HG03108 (cell line): ENCODE measurements around the gene MEST.
"Not testable (repeated sequence)": the region's sequence is repeated elsewhere in the genome, so short reads cannot be mapped to it uniquely, and the experiment has no call there.

Experiments
- ATAC-seq: cut with Tn5 transposase; IDR thresholded peaks from one replicate; pipeline ENCODE4 v1.9.1; 2021; ENCODE audit warnings: moderate library complexity; ENCODE audit not compliant: unreplicated experiment

MEST gene

DNA sequence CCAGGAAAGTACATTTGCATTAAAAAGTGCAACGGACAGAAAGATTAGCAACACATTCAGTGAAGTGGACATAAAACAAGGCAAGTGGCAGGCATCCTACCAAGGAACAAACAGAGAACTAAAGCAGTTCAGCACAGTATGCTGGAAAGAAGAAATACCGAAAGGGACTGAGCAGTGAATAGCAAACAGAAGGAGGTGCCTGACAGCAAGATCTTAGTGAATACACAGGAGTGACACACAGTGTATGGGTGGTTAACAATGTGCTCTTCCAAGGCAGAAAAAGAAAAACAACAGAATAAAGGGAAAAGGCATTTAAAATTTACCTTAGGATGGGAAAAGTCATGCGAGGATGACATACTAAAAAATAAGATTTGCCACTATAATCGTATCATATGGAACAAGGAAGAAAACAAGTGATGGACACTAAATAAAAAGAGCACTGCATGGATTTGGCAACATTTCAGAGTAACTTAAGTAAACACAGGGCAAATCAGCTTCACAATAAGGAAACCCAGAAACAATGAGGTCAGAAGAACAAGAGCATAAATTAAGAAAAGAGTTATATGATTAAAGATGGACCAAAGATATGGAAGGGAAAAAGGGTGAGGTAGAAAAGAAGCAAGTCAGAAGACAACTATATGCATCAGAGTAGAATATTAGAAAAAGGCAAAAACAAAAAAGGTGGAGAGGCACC is 29.5 kb downstream of the MEST start:
- ATAC-seq: no peak

DNA sequence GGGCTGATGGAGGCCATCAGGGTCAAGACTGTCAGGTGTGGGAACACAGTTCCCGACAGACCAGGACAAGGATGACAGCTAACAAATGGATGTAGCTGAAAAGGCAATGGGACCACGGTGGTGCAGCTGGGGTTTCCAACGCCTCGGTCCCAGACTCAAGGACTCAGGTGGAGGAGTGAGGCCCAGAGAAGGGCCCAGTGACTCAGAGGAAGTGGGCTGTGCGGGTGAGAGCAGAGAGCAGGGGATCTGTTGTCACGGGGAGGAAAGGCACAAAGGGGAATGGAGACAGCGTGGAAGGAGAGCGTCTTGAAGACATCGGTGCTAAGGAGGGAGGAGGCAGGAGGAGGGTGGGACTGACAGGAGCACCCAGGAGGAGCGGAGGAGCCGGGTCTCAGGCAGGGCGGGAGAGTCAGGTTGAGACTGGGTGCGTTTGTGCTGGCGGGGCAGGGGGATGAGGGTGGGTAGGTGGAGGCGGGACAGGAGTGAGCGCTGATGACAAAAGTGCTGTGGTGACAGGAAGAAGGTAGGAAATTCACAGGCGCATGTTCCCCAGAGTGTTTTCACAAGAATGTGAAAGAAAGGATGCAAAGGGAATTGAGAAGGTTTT is 31.7 kb downstream of the MEST start:
- not testable (repeated sequence) for ATAC-seq

DNA sequence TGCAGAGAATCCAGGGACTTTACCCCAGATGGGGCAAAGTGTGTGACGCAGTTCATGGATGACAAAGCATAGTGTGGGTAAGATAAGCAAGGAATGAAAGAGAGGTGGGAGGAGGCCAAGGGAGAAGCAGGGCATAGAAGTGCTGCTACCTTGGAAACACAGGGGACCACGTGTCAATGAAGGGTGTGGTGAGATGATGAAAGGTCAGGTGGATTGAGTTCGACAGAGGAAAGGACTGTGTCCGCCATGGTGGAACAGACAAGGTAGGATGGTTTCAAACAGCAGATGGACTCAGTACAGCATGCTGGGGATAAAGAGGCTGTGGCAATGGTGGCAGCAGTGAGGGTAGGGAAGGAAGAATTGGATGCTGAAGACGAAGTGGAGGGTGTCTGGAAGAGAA is 32.7 kb downstream of the MEST start:
- ATAC-seq: no peak

DNA sequence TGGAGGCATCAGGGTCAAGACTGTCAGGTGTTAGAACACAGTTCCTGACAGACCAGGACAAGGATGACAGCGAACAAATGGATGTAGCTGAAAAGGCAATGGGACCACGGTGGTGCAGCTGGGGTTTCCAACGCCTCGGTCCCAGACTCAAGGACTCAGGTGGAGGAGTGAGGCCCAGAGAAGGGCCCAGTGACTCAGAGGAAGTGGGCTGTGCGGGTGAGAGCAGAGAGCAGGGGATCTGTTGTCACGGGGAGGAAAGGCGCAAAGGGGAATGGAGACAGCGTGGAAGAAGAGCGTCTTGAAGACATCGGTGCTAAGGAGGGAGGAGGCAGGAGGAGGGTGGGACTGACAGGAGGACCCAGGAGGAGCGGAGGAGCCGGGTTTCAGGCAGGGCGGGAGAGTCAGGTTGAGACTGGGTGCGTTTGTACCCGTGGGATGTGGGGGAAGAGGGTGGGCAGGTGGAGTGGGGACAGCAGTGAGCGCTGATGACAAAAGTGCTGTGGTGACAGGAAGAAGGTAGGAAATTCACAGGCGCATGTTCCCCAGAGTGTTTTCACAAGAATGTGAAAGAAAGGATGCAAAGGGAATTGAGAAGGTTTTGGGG is 36.0 kb downstream of the MEST start:
- not testable (repeated sequence) for ATAC-seq

DNA sequence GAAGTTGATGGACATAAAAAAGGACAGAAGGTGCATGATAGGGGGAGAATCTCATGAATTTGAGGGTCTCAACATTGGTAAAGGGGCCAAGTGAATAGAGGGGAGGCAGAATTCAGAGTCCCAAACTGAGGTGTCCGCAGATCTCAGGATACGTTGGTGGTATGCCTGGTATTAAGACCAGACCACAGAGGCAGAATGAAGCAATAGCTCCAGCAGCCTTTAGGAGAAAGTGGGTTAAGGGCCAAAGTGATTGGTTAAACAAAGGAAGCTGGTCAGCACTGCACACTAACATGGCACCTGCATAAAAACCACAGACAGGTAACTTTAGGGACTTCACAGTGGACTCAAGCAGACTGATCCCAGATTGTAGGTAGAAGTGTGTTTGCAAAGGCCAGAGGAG is 37.5 kb downstream of the MEST start:
- no peak for ATAC-seq

DNA sequence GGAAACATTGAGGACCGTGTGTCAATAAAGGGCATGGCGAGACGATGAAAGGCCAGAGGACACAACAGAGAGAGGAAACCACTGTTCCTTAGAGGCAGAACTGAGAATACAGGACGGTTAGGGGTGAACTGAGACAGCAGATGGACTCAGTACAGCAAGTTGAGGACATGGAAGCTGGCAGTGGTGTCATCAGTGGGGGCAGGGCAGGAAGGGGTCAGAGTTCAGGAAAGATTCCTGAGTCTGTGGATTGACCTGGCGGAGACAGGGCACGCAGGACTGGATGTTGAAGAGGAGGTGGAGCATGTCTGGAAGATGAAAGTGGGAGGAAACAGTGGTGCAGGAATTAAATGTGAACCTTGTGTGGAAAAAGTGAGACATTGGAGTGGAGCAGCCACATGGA is 46.0 kb downstream of the MEST start:
- not testable (repeated sequence) for ATAC-seq

DNA sequence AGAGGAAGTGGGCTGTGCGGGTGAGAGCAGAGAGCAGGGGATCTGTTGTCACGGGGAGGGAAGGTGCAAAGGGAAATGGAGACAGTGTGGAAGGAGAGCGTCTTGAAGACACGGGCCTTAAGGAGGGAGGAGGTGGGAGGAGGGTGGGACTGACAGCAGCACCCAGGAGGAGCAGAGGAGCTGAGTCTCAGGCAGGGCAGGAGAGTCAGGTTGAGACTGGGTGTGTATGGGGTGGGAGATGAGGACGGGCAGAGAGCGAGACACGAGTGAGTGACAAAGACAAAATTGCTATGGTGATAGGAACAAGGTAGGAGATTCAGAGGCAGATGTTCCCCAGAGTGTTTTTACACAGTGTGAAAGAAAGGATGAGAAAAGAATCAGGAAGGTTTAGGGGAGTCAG is 49.4 kb downstream of the MEST start:
- not testable (repeated sequence) for ATAC-seq

DNA sequence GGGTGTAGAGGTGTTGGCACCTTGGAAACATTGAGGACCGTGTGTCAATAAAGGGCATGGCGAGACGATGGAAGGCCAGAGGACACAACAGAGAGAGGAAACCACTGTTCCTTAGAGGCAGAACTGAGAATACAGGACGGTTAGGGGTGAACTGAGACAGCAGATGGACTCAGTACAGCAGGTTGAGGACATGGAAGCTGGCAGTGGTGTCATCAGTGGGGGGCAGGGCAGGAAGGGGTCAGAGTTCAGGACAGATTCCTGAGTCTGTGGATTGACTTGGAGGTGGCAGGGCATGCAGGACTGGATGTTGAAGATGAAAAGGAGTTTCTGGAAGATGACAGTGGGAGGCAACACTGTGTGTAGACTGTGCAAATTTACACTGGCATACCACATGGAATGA is 50.4 kb downstream of the MEST start:
- not testable (repeated sequence) for ATAC-seq

DNA sequence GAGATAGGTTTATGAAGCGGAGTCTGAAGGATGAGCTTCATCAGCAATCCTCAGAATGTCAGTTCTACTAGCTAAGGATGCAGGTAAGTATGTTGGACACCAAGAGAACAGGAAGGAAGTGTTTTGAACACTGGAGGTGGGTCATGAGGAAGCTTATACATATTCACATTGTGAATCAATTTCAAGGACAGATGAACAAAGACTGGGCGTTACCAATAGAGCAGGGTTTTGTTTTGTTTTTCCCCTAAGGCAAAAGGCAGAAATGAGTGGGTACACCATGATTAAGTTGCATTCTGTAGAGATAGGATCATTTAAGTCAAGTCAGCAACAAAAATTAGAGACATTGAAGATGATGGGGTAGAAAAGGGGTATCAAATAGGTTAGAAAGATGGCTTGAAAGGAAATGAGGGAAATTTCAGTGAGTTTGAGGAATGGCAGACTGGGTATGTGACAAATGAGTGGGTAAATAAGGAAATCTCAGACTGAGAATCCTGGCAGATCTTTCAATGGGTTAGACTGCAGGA is 51.7 kb downstream of the MEST start:
- ATAC-seq: no peak

DNA sequence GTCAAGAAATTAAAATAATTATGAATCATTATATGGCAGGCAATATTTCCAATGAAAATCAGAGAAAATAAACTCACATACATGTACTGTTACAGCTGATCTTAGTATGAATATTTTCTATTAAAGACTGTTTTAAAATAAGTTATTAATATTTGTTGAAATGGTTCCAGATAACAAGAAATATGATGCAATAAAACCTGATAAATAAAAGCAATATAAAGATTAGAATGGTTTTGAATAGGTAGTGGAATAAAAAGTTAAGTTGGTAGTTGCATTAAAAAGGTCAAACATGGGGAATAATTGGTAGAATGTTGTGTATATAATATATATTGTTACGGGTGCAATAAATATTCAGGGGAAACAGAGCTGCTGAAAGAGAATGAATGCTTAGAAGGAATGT is 52.5 kb downstream of the MEST start:
- ATAC-seq: no peak

DNA sequence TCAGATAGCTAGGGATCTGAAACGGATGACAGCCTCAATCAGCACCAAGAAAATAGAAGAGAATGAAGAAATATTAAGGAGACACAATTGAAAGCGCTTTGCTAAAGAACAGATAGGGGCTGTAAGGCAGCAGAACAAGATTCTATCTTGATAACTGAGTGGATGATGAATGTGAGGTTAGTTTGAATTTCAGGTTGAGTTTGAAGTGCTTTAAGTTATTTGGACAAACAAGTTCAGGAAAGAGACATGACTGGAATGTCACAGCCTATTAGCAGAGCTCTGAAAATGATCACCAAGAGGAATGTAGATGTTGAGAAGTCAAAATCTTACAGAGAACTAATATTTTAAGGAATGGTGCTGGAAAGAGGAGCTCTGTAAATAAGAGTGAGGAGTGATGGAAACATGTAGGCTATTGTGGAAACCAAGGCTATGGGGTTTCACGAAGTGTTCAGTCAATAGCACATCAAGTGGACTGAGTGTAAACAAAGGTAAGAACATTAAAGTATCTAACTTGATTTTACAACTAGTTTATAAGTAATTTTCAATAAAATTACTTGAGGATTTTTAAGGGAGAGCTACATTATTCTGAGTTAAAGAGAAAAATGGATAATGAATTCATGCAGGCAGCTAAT is 61.6 kb downstream of the MEST start:
- ATAC-seq: no peak

DNA sequence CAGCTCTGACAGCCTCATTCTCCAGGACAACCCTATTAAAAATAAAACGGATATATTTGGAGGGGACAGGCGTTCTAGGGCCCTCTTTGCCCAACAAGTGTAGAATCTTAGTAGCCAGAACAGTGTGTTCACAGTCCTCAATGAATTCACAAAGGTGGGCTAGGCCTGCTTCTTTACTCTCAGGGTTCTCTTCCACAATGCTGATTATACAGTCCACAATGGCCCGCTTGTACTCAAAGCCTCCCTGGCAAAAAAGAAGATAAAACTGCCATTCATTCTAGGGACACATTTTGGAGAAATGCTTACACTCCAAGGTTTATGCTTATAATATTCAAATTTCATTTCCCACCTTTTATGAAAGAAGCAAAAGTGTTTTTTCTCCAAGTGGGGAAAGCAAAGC is 62.6 kb downstream of the MEST start:
- no peak for ATAC-seq
